GM21737 (cell line): ENCODE data around the gene ZNF385D.

Experiments
- ATAC-seq: cut with Tn5 transposase; IDR thresholded peaks from one replicate; pipeline ENCODE4 v1.9.1; 2021; ENCODE audit warnings: mild to moderate bottlenecking, moderate library complexity; ENCODE audit not compliant: unreplicated experiment

Gene ZNF385D

DNA sequence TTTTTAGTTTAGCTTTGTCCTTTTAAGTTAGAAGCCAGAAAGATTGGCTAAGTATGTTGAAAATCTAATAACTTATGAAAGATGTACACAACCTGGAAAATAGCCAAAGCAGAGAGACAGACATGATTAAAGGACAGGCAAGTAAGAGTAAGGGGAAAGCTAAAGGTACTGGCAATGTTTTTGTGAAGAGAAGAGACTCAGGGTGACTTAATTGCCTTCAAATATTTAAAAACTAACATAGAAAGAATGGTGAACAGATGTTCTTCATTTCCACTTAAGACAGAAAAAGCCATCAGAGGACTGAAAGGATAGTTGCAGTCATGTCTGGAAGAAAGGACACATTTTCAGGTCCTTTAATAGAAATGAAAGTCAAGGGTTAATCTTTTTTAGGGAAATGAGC is 68.8 kb downstream of the ZNF385D start:
- ATAC-seq, result no peak

DNA sequence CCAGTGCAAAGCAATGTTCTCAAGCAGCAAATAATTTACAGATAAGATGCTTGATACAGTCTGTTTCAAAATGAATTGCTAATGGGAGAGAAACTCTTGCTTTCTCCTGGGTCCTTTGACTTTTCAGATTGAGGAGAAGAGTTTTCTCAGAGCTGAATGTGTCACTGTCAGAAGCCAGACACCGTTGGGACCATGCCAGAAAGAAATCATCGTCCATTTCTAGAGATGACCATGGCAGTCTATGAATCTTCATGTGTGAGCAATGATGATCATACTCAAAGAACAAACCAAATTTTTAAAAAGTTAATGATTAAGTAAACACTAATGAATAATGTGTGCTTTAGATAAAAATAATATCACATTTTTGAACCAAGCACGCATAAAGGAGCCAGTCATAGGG is 77.6 kb downstream of the ZNF385D start:
- ATAC-seq, result no peak

DNA sequence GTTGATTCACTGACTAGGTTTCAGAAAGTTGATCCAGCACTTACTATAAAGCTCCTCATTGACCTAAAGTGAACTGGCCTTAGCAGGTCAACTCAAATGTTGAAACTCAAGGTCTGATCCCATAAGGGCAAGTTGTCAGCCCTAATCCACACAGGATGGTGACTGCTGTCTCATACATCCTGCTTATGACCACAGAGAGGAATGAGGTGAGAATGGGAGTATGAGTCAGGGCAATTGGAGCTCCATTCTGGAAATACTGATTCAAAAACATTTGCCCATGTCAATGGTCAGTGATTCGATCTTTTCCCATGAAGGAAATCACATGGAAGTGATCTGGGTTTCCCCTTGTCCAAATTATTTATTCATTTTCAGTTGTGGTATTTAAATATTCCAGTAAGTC is 78.7 kb downstream of the ZNF385D start:
- ATAC-seq, result no peak

DNA sequence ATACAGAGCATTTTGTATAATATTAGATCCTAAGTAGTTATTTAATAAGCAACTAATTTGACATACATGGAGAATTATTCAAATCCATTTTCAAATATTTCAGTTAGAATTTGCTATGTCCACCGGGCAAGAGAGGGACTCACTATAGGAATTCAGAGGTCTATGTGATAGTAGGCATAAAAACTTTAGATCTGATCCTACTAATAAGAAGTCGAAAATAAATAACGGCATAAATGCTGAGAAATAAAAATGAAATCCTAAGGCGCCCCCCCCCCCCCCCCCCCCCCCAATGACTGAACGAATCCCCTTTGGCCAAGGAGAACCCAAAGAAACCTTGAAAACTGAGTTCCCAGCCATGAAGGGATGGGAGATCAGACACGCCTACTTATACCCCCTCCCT is 80.6 kb downstream of the ZNF385D start:
- ATAC-seq, result no peak

DNA sequence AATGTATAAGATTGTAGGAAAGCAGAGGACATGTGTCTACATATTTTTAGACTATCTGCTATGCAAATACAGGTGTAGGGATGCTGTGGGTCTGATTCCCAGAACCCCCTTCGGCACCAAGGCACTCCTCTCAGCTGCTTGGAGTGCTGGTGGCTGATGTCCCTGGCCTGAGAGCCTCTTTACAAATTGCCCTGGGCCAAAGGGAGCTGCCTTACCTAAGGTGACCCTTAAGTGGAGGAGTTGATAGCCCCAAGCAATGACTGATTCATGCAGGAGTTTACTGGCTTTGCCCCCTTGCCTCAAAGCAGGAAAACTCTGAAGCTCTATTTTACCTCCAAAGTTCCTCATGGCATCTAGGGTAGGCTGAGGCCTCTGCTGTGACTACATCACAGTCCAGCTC is 83.0 kb downstream of the ZNF385D start:
- no peak for ATAC-seq

DNA sequence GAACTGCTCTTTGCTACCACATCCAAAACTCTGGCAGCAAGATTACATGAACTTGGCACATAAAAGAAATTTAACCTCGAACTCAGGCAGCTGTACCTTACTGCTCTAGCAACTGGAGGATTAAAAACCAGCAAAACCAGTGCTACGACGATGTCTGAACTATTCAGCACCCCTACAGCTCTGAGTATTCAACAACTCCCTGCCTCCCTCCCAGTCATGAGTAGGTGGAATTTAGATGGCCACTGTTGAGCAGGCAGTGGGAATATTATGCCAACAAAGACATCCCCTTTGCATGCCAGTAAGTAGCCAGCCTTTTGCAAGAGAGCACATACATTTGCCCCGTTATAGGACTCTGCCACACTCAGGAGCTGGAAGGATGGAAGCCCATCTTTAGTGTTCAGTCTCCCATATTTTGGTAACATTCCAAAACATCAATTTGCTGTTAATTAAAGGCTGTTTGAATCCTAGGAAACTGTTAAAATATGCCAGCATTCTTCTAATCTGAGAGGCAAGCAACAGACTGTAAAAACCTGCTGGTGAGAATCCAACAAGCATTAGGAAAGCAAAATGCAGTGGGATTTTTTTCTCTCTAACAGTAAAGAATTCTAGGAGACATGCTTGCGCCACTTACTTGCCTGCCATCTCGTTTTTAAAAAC is 85.4 kb downstream of the ZNF385D start:
- no peak for ATAC-seq

DNA sequence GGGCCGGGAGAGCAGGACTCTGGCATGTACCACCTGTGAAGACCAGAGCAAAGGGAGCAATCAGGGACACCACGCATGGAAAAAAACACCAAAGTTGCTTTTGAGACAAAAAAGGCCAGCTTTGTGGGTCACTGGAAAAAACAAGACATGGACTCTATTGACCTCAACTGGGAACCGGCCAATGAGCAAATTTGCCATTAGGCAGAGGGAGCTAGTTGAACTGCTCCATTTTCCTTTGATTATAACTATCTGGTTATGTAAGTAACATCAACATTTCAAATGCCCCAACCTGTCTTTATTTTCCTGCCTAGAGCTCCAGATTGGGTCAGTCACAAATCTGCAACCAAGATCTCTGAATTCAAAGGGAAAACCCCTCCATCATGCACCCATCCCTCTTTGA is 86.0 kb downstream of the ZNF385D start:
- ATAC-seq, result no peak

DNA sequence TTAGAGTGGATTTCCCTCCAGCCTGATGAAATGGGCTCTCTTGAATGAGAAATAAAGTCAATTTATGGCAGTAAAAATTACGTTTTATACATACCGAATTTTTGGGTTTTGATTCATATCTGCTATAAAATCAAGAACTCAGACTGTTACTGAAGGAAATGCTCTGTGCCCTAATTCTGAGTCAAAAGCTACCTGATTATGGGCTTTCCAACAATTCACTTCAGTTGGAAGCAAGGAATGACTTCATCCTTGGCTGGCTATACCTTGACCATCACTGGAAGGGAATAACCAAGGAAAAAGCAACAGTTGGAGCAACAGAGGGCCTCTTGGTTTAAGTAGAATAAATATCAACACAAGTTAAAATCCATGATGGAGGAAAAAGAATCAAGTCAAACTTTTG is 88.6 kb downstream of the ZNF385D start:
- ATAC-seq, result no peak

DNA sequence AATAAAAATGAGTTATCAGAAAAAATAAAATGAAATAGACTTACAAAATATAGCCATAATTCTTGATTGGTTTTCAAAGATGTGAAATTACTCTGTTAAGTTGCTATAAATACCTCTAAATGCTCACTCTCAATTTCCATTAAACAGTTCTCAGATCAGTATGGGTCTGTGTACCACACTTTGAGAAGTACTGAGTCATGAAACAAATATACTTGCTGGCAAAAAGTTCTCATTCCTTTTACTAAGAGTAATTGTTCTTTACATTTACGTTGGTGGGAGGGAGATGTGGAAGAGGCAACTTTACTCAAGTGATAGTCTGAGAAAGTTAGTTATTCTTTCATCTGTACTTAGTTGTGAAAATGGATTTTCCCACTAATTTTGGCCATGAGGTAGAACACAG is 96.3 kb downstream of the ZNF385D start:
- no peak for ATAC-seq

DNA sequence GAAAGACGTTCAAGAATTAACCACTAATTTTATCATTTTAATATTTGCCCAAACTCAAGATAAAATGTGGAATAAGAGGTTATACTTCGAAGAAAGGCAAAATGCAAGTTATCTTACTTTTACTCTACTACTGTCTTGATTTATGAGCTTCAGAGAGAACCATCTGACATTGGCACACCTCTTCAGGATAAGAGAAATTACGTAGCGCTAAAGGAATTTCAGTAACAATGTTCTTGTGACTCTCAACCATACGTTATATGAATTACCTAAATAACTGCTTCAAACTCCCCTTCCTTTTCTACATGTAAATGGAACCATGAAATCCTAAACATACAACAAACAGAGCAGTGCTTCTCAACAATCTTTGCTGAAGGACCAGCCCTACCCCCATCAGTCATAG is 96.8 kb downstream of the ZNF385D start:
- ATAC-seq, result no peak

DNA sequence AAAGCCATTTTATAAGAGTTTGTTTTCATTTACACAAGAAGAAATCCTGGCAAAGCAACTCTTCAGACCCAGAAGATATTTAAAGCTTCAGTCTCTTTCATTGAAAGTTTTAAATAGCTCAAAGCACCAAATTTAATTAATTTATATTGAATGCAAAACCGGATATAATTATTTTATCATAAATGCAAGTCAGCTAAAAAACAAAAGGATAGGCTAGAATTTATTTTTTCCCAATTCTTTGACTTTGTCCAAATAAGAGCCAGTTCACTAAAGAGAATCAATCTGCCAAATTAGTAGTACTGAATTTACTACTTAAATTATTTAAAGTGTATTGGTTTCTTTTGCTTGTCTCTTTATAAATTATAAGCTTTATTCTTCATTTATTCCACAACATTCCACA is 101.5 kb downstream of the ZNF385D start:
- no peak for ATAC-seq

DNA sequence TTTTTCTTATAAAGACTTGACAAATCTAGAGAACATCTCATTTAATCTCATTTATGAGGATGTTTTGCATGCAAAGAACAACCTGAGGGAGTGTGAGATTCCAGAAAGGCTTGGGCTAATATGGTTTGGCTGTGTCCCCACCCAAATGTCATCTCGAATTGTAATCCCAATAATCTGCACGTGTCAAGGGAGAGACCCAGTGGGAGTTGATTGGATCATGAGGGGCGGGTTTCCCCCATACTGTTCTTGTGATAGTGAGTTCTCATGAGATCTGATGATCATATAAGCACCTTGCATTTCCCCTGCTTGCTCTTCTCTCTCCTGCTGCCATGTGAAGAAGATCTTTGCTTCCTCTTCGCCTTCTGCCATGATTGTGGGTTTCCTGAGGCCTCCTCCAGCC is 103.0 kb downstream of the ZNF385D start:
- no peak for ATAC-seq

DNA sequence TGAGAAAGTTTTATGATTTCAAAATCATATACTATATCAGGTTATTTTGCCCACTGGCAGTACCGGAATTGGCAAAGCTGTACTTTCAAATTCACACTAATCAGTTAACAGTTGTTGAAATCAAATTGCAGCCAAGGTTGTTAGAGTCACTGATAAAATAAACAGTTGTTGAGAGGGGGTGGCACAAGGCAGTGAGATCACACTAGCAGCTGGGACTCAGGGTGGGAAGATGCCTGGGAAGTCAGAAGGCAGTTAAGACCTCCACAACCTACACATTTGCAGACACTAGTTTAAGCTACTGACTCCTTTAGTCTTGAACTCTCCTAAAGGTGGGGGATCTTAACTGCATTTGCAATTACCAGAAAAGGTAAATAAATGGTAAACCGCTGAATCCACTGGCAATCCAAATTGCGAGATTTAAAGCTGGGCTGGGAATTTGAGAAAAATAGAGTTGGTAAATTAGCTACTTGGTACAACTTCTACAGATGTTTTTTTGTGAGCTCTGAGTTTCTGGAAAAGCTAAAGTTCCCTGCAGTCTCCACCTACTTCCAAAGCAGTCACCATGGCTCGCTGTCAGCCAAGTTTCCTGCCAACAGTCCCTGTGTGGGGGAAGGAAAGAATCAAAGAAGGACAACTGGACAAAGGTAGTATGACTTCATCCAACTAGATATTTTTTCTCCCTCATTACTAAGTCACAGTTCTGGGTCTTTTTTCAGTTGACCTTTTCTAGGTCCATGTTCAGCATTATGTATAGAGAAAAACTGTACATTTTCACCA is 105.7 kb downstream of the ZNF385D start:
- no peak for ATAC-seq

DNA sequence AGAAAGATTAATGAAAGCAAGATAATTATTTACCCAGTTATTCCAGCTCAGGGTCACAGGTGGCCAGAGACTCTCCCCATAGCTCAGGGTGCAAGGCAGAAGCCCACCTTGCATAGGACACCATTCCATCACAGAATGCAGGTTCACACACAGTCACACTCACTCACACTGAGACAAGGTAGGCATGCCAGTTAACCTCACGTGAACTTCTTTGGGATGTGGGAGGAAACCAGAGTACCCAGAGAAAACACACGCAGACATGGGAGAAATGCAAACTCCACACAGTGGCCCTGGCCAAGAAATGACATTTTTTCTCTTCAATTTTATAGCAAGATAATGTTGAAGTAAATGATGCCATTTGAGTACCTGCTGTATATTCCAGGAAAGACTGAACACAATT is 106.7 kb downstream of the ZNF385D start:
- no peak for ATAC-seq

DNA sequence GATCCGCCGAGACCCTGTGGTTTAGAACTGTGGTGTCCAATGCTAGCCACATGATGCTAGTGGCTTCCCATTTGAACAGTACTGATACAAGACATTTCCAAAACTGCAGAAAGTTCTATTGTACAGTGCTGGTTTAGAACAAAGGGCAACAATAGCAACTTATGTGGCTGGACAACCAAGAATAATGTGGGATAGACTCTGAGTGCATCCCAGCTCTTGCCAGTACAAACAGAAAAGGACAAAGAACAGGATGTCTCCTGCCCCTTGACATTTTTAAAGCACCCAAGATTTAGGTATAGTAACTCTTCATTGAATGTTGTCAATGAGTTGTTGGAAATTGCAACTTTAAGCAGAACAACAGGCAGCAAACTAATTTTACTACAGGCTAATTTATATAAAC is 107.3 kb downstream of the ZNF385D start:
- ATAC-seq, result no peak

DNA sequence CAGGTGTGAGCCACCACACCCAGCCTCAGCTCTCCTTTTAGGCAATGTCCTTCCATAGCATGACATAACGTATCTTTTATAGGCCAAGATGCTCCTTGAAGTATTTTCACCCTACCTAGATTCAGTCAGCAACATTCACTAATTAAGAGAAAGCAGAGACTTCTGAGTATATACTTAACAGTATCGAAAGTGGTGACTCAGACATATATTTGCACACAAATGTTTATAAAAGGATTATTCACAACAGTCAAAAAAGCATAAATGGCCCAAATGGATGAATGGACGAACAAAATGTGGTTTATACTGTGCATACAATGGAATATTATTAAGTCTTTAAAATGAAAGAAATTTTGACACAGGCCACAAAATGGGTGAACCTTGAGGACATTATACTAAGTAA is 108.6 kb downstream of the ZNF385D start:
- no peak for ATAC-seq

DNA sequence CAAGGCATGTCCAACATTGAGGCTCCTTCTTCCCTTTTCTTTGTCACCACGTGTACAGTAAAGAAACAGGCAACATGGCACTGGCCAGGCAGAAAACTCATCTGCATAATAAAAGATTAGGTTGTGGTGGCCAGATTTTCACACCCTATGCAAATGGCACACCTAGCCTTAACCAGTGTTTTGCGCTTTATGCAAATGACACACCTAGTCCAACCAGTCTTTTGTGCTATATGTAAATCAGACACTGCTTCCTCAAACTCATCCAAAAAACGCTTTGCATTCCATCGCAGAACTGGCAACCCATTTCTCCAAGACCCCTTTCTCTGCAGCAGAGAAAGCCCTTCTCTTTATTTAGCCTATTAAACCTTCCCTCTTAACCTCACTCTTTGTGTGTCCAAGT is 109.1 kb downstream of the ZNF385D start:
- no peak for ATAC-seq

DNA sequence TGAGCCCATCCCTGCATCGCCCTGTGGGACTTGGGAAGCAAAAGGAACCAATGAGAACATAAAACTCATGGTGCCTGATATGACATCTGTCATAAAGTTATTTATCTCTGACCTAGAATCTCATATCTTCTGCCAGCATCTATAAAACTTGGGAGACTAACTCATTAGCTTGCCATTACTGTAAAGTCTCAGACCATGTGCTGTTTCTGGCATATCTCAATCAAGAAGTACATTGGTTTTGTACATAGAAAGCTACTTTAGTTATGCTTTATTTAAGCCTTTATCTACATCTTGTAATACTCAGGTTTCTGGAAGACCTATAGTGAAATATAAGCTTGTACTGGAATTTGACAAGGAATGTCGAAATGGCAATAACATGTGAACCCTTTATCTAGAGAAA is 112.5 kb downstream of the ZNF385D start:
- ATAC-seq, result no peak

DNA sequence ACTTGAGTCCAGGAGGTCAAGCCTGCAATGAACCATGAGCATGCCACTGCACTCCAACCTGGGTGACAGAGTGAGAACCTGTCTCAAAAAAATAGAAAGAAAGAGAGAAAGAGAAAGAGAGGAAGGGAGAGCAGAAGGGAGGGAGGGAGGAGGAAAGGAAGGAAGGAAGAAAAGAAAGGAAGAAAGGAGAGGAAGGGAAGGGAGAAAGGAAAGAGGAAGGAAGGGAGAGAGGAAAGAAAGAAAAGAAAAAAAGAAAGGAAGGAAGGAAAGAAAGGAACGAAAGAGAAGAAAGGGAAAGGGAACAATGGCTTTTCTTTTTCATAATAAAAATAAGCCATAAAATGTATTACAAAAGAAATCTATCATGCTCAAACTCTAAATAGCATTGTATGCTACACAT is 116.9 kb downstream of the ZNF385D start:
- ATAC-seq, result no peak

DNA sequence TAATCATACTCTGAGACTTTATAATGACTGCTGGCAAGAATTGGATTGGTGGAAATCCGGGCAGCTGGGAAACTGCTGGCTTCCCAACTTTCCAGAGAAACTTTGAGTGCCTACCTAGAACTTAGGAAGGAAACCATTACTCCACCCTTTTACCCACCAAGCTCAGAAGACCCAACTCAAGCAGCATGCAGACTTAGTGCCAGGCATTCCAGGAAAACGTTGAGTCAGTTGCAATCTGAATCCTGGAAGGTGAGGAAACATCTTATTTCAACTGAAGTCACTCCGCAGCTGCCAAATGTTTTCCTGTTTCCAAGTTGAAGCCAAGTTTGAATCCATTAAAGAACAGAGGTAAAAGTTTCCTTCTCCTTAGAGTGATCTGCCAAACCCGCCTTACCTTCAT is 126.5 kb downstream of the ZNF385D start:
- ATAC-seq, result no peak

DNA sequence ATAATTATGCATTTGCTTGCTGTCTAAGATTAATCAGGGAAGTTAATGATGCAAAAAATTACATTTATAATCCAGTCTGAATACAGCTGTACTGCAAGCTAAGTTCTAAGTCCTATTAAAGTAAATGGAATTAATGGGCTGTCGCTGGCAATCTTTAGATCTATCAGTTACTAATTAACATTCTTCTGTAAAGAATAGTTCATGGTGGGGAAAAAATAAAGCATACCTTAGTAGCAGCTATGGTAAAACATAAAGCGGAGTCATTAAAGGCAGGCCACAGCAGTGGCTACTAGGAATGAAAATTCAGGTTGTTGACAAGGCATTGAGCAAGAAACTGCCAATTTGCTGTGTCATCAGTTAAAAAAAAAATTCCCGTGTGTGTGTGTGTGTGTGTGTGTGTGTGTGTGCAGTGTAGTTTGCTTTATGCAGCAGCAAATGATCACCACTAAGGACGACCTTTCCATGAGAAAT is 129.8 kb downstream of the ZNF385D start:
- no peak for ATAC-seq

DNA sequence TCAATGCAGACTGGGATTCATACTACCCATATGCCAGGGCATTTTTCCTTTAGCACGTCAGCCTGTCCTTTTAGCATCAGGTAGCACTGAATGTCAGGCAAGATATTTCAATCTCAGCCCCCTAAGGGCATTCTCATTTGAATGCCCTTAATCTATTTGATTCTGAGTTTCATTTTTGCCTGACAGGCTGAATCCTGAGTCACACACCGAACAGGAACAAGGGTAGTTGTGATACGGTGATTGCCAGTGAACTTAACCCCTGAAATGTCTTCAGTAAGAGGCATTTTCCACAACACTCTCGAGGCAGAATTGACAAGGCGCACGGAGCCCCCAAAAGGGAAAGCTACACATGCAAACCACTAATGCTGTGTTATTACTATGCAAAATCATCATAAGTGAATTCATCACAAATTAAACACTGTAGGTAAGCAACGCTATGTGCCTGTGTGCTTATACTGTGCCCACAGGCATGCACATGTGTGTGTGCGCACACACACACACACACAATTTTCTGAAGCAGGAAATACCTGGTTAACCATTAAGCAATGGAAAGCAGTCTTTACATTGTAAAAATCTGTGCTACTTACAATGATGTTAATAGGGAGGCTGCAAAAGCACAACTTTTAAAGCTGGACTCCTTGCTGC is 130.4 kb downstream of the ZNF385D start:
- ATAC-seq, result no peak
